WTC11 (cell line): Measurements from ENCODE around the gene HDAC9. TPM values are rescaled to one million over a fixed set of nuclear protein-coding genes. Genes with fewer than 3 reads are reported as not detected.

Source experiments
- ATAC-seq: fragments of 200-7000 bp; cut with Tn5 transposase; 2 replicates; pipeline ENCODE4 v1.10.0; 2021; ENCODE audit warnings: mild to moderate bottlenecking, moderate library complexity
- CTCF ChIA-PET: fragments of 300-600 bp; sonication (Branson Sonifier 250); formaldehyde crosslinking; loops from one replicate; lab custom pipeline; 2021; ENCODE audit warnings: antibody characterized with exemption; lab: Charles Lee
- POLR2A ChIA-PET: fragments of 350-600 bp; sonication (Branson Sonifier 250); formaldehyde crosslinking; loops from one replicate; lab custom pipeline; 2021; ENCODE audit warnings: antibody characterized with exemption; lab: Charles Lee
- DNase-seq: peaks from one replicate; pipeline ENCODE4 v3.0.0; 2021; ENCODE audit warnings: low spot score
- H3K27ac Mint-ChIP-seq: 2 replicates; pipeline ENCODE4 v1.8.0; 2021; ENCODE audit warnings: mixed read lengths
- H3K27me3 Mint-ChIP-seq: 2 replicates; pipeline ENCODE4 v1.8.0; 2021; ENCODE audit warnings: low read depth, mild to moderate bottlenecking, moderate library complexity, mixed read lengths
- H3K36me3 Mint-ChIP-seq: 2 replicates; pipeline ENCODE4 v1.8.0; 2021; ENCODE audit warnings: mixed read lengths
- H3K4me1 Mint-ChIP-seq: 2 replicates; pipeline ENCODE4 v1.8.0; 2022; ENCODE audit warnings: mixed read lengths
- H3K4me3 Mint-ChIP-seq: 2 replicates; pipeline ENCODE4 v1.8.0; 2021; ENCODE audit warnings: mild to moderate bottlenecking, moderate library complexity, mixed read lengths
- H3K9me3 Mint-ChIP-seq: 2 replicates; pipeline ENCODE4 v1.8.0; 2021; ENCODE audit warnings: mixed read lengths
- CDX4 ChIP-seq: fragments of 250-450 bp; sonication (Bioruptor Pico); IDR thresholded peaks from 2 replicates; pipeline ENCODE4 v1.9.0; 2021; ENCODE audit warnings: moderate library complexity, mild to moderate bottlenecking, inconsistent platforms, borderline replicate concordance
- E2F1 ChIP-seq: sonication (generic); formaldehyde crosslinking; IDR thresholded peaks from 2 replicates; pipeline ENCODE4 v1.8.0; 2022; ENCODE audit warnings: mild to moderate bottlenecking, missing genetic modification reagents
- E2F4 ChIP-seq: sonication (generic); formaldehyde crosslinking; IDR thresholded peaks from 2 replicates; pipeline ENCODE4 v1.8.1; 2022; ENCODE audit warnings: low read depth, mild to moderate bottlenecking, moderate library complexity, missing genetic modification reagents, borderline replicate concordance
- IRF1 ChIP-seq: sonication (generic); formaldehyde crosslinking; IDR thresholded peaks from 2 replicates; pipeline ENCODE4 v1.8.0; 2023; ENCODE audit warnings: missing genetic modification reagents
- KAT7 ChIP-seq: sonication (generic); formaldehyde crosslinking; IDR thresholded peaks from 2 replicates; pipeline ENCODE4 v1.8.1; 2023; ENCODE audit warnings: missing genetic modification reagents, mild to moderate bottlenecking, borderline replicate concordance
- NR3C1 ChIP-seq: sonication (generic); formaldehyde crosslinking; conservative IDR thresholded peaks from 2 replicates; pipeline ENCODE4 v1.8.1; 2023; ENCODE audit warnings: low read depth, mild to moderate bottlenecking, missing genetic modification reagents
- SMAD3 ChIP-seq: sonication (generic); formaldehyde crosslinking; IDR thresholded peaks from 2 replicates; pipeline ENCODE4 v1.8.0; 2022; ENCODE audit warnings: missing genetic modification reagents, mild to moderate bottlenecking, borderline replicate concordance
- SMAD4 ChIP-seq: sonication (generic); formaldehyde crosslinking; IDR thresholded peaks from 2 replicates; pipeline ENCODE4 v1.8.0; 2022; ENCODE audit warnings: mild to moderate bottlenecking, missing genetic modification reagents
- STAT6 ChIP-seq: sonication (generic); formaldehyde crosslinking; conservative IDR thresholded peaks from 2 replicates; pipeline ENCODE4 v1.8.1; 2023; ENCODE audit warnings: mild to moderate bottlenecking, low read depth, missing genetic modification reagents, moderate library complexity
- TEAD4 ChIP-seq: sonication (generic); formaldehyde crosslinking; IDR thresholded peaks from 2 replicates; pipeline ENCODE4 v1.8.0; 2022; ENCODE audit warnings: mild to moderate bottlenecking, missing genetic modification reagents
- ZBTB43 ChIP-seq: sonication (generic); formaldehyde crosslinking; IDR thresholded peaks from 2 replicates; pipeline ENCODE4 v1.8.1; 2023; ENCODE audit warnings: mild to moderate bottlenecking, missing genetic modification reagents
- ZNF219 ChIP-seq: sonication (generic); formaldehyde crosslinking; IDR thresholded peaks from 2 replicates; pipeline ENCODE4 v1.8.0; 2023; ENCODE audit warnings: missing genetic modification reagents, mild to moderate bottlenecking, borderline replicate concordance
- ZNF232 ChIP-seq: sonication (generic); formaldehyde crosslinking; IDR thresholded peaks from 2 replicates; pipeline ENCODE4 v1.8.0; 2022; ENCODE audit warnings: mild to moderate bottlenecking, missing genetic modification reagents
- ZNF263 ChIP-seq: sonication (generic); formaldehyde crosslinking; IDR thresholded peaks from 2 replicates; pipeline ENCODE4 v1.8.1; 2022; ENCODE audit warnings: low read depth, mild to moderate bottlenecking, moderate library complexity, missing genetic modification reagents
- ZNF416 ChIP-seq: fragments of 250-450 bp; sonication (Bioruptor Pico); IDR thresholded peaks from 2 replicates; pipeline ENCODE4 v1.9.0; 2021; ENCODE audit warnings: mild to moderate bottlenecking, inconsistent platforms
- ZNF532 ChIP-seq: fragments of 250-450 bp; sonication (Bioruptor Pico); IDR thresholded peaks from 2 replicates; pipeline ENCODE4 v1.9.0; 2021; ENCODE audit warnings: mild to moderate bottlenecking, borderline replicate concordance
- ZNF671 ChIP-seq: fragments of 250-450 bp; sonication (Bioruptor Pico); IDR thresholded peaks from 2 replicates; pipeline ENCODE4 v1.8.0; 2021; ENCODE audit warnings: mild to moderate bottlenecking
- ZSCAN18 ChIP-seq: fragments of 250-450 bp; sonication (Bioruptor Pico); IDR thresholded peaks from 2 replicates; pipeline ENCODE4 v2.1.2; 2022; ENCODE audit warnings: mild to moderate bottlenecking, moderate library complexity
- total RNA-seq: library from RNA; stranded (reverse); gene quantifications from 3 replicates; pipeline ENCODE4 v1.2.3, GENCODE V29; 2021

Gene HDAC9
- total RNA-seq, 1 experiment from 2014 or later: 18.8 TPM

GRCh38 chr7:18896343-18896975, 400.9 kb downstream of the HDAC9 start (continued):
- TF ChIP-seq ZNF671 (CRISPR knock-in tag): no peak

GRCh38 chr7:18900236-18900635, 404.7 kb downstream of the HDAC9 start:
- Mint-ChIP-seq H3K36me3 (no peaks in the 10 kb centered on the region), H3K4me3 (no peak overlapping the region), H3K27me3 (no peaks in the 10 kb centered on the region), H3K27ac (no peak overlapping the region)
- TF ChIP-seq SMAD4 (CRISPR knock-in tag): no peak
- TF ChIP-seq ZNF416 (CRISPR knock-in tag): no peak
- TF ChIP-seq NR3C1 (CRISPR knock-in tag): no peak
- TF ChIP-seq, all 79 proteins: peak for 0
- Mint-ChIP-seq H3K9me3 (no peaks in the 10 kb centered on the region), H3K4me1 (peaks cover 9% of the 10 kb centered on the region; the same call in 1 of the 2 replicates)
- ChIA-PET CTCF (no interaction called here), POLR2A (no interaction called here)
- DNase-seq (no peak), ATAC-seq (no peak)

- Mint-ChIP-seq H3K4me1 (peaks cover 9% of the 10 kb centered on the region; the same call in 1 of the 2 replicates), H3K36me3 (no peaks in the 10 kb centered on the region), H3K27ac (no peak overlapping the region), H3K27me3 (no peaks in the 10 kb centered on the region), H3K4me3 (no peak overlapping the region), H3K9me3 (no peaks in the 10 kb centered on the region)
- no peak for ATAC-seq
- POLR2A ChIA-PET: no interaction called here
- no peak for DNase-seq
- CTCF ChIA-PET: no interaction called here
- TF ChIP-seq KAT7 (CRISPR knock-in tag) (no peak), E2F1 (CRISPR knock-in tag) (no peak), ZBTB43 (no peak), ZNF532 (CRISPR knock-in tag) (no peak), ZNF232 (CRISPR knock-in tag) (no peak), E2F4 (CRISPR knock-in tag) (no peak), ZNF219 (CRISPR knock-in tag) (no peak), IRF1 (CRISPR knock-in tag) (no peak), ZSCAN18 (CRISPR knock-in tag) (no peak), ZNF263 (no peak), SMAD4 (CRISPR knock-in tag) (no peak), TEAD4 (CRISPR knock-in tag) (no peak), CDX4 (CRISPR knock-in tag) (no peak), STAT6 (no peak), SMAD3 (CRISPR knock-in tag) (no peak)
These were observed 405.3 kb downstream of the HDAC9 start for GRCh38 chr7:18900803-18901202.
